ENCODE data around the gene ZC3H12D.
A peak's percentile ranks its signal among the peaks of the same experiment; 100 is the strongest.

Gene ZC3H12D

DNA sequence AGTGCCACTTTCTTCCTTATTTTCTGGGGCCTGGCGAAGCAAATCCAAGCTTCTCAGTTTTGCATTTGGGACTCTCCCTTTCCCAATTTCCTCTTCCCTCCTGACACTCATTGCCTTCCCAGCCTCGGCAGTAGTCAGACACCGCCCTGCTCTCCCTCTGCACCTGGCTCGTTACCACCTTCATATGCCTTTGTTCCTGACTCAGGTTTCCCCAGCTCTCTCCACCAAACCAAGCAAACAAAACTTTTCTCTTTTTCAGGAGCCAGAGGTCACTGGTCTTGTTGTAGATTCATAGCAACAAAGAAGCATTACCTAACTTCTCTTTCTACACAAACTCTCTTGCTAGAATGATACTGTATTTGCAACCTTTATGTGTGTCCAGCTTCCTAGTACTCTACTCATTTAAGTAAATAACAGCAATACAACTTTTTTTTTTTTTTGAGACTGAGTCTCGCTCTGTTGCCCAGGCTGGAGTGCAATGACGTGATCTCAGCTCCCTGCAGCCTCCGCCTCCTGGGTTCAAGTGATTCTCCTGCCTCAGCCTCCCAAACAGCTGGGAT, 9.0 kb upstream of the ZC3H12D start:
- no peak for DNase-seq (ENCODE audit: low read depth)
- H3K4me3 ChIP-seq (ENCODE audit: low read depth, low read length) = no peak overlapping the region
- TF ChIP-seq, protein P1, sequence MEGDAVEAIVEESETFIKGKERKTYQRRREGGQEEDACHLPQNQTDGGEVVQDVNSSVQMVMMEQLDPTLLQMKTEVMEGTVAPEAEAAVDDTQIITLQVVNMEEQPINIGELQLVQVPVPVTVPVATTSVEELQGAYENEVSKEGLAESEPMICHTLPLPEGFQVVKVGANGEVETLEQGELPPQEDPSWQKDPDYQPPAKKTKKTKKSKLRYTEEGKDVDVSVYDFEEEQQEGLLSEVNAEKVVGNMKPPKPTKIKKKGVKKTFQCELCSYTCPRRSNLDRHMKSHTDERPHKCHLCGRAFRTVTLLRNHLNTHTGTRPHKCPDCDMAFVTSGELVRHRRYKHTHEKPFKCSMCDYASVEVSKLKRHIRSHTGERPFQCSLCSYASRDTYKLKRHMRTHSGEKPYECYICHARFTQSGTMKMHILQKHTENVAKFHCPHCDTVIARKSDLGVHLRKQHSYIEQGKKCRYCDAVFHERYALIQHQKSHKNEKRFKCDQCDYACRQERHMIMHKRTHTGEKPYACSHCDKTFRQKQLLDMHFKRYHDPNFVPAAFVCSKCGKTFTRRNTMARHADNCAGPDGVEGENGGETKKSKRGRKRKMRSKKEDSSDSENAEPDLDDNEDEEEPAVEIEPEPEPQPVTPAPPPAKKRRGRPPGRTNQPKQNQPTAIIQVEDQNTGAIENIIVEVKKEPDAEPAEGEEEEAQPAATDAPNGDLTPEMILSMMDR (conservative IDR thresholded peaks at IDR 0.05; ENCODE audit: low read depth, low read length) = no peak

DNA sequence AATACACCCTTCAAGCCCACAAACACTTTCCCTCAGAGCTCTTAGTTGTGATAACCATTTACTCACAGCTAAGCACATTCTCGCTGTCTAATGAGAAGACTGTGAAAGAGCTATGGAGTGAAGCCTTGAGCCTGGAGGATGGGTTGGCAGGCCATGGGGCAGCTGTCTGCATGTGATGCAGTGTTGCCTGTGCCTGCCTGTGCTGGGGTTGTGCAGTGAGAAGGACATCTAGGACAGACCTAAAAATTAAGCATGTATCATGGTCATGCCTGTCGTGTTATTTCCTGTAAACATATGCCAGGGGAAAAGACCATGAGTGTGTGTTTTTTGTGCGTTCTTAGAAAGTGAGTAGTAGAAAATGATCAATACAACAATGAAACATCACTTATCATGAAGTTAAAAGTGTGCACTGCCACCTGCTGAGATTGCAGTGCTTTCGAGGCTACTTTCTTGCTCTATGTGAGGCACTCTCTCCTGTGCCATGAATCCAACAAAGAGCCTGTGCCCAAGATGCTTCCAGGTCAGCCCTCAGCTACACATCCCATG, 8.1 kb upstream of the ZC3H12D start:
- DNase-seq (ENCODE audit: low read depth) = no peak
- no peak overlapping the region for H3K4me3 ChIP-seq (ENCODE audit: low read depth, low read length)
- TF ChIP-seq, protein P1 (conservative IDR thresholded peaks at IDR 0.05; ENCODE audit: low read depth, low read length) = no peak

DNA sequence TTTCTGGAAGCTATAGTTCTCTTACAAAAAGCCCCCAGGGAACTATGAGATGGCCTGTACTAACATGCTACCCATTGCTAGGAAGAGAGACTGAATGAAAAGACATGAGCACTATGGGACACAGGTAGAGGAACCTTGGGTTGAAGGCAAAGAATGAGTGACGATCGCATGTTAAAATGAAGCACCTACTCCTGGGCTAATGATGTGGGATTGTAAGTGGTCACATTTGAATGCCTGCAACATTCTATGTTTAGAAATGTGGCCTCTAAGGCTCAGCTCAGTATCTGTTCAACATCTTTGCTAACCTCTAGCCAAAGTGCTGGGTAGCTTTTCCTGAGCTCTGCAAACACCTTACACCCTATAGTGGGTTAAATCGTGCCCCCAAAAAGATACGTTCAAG, 5.2 kb upstream of the ZC3H12D start:
- TF ChIP-seq, protein P1 (conservative IDR thresholded peaks at IDR 0.05; ENCODE audit: low read depth, low read length) = no peak
- no peak for DNase-seq (ENCODE audit: low read depth)
- H3K4me3 ChIP-seq (ENCODE audit: low read depth, low read length) = no peak overlapping the region

DNA sequence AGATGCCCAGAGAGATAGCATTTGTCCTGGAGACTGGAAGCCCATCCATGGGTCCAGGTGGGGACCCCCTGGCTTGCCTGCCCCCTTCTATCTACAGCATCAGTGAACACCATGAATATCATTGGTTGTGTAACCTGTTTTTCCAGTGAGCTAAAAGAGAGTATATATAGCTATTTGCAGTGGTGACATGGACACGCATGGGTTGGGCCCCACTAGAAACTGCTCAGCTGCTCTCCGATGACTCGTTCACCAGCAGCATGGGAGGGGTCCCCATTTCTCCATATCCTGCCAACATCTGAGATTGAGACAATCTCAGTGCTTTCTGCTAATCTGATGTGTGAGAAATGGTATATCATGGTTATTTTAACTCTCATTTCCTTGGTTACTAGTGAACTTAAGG, 4.0 kb upstream of the ZC3H12D start:
- H3K4me3 ChIP-seq (ENCODE audit: low read depth, low read length) = no peak overlapping the region
- TF ChIP-seq, protein P1 (conservative IDR thresholded peaks at IDR 0.05; ENCODE audit: low read depth, low read length) = no peak
- DNase-seq (ENCODE audit: low read depth) = peak; percentile 62

DNA sequence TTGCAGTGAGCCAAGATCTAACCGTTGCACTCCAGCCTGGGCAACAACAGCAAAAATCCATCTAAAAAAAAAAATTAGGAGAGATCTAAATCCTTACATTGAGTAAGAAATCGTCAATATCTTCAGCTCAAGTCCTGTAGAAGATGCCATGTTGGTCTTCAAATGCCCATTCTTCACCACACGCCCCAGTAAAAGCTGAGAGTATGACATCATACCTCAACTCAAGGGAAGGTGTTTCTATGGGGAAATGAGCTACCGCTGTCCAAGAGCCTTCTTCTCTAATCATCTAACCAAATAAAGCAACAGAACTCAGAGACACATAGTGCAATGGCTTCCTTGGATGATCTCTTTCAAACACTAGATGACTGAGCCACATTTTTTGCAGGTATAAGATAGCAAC, 2.5 kb upstream of the ZC3H12D start:
- no peak overlapping the region for H3K4me3 ChIP-seq (ENCODE audit: low read depth, low read length)
- TF ChIP-seq, protein P1 (conservative IDR thresholded peaks at IDR 0.05; ENCODE audit: low read depth, low read length) = no peak
- no peak for DNase-seq (ENCODE audit: low read depth)

DNA sequence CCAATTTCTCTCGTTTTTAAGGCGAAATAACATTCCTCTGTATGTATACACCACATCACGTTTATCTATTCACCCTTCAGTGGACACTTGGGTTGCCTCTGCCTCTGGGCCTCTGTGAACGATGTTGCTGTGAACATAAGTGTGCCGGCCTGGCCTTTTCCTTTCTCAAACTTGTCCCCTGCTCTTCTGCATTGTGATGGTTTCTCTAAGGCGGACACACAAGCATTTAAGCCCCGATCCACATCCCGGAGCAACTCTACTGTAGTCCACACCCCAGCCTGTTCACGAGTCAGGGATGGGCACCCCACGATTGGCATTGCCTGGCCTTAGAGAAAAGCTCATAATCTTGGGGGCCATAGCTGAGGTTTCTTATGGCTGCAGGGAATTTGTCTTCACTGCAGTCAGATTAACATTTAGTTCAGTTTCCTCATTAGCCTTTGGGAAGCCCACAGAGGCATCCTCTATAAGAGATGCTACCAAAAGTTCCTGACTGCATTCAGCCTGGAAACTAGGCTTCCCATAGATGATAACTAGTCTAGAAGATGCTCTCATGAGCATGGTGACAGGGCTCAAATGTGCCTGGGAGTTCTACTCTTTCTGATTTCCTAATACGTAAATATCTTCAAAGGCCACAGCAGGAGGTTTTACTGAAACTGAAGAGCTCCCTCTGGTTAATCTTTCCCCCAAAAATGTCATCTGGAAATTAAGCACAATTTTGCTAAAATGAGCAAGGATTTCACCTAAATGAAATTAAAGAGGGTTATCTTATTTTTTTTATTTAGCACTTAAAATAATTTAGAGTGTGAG, 762 bp downstream of the ZC3H12D start:
- DNase-seq (ENCODE audit: low read depth) = peak; percentile 53
- H3K4me3 ChIP-seq (ENCODE audit: low read depth, low read length) = no peak overlapping the region
- TF ChIP-seq, protein P1 (conservative IDR thresholded peaks at IDR 0.05; ENCODE audit: low read depth, low read length) = no peak
